Astrocyte of the cerebellum (primary cell): Measurements from ENCODE around the gene TRAM2.

Experiments used
- DNase-seq: peaks from one replicate; pipeline ENCODE4 v3.0.0-alpha.2; 2011; ENCODE audit warnings: low read depth
- H3K4me3 ChIP-seq: 2 replicates; pipeline ENCODE4 v1.5.1; 2011; ENCODE audit warnings: mild to moderate bottlenecking, low read depth, low read length, moderate library complexity
- CTCF ChIP-seq: IDR thresholded peaks from 2 replicates; pipeline ENCODE4 v1.5.1; 2012; ENCODE audit warnings: low read length, low read depth, moderate library complexity, mild to moderate bottlenecking; ENCODE audit errors: missing control alignments
- in situ Hi-C: cut with HindIII; loops from 2 replicates; pipeline ENCODE4 v1.10.0; 2017; ENCODE audit warnings: low sequenced_read_pairs

TRAM2 gene

DNA sequence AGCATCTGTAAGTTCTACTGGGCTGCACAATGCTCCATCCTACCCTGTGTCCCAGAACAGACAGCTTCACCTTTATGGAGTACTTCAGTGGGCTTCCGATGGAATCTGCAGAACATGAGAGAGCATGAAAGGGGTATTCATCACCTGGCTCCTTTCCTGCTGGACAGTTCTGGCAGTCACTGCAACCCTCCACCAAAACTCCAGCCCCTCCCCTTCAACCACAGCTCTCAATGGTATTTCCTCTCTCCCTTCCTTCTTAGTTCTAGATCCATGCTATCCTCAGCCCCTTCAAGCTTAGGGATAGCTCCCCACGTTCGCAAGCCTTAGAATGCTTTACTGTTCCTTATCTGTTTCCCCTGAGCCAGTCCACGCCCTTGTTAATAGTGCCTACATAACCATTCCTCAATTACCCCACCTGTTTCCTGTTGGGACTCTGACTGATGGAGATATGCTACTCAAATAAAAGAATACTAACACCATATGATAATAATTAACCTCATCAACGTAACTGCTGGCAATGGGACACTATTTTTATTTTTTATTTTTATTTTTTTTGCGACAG lies 26.8 kb downstream of the TRAM2 start:
- H3K4me3 ChIP-seq: no peak overlapping the region
- no peak for DNase-seq
- no peak for TF ChIP-seq CTCF
- in situ Hi-C loops: no loop called here

- H3K4me3 ChIP-seq: no peak overlapping the region
- no peak for TF ChIP-seq CTCF
- in situ Hi-C loops: loop anchor here (10.0 kb wide), 1 partner anchor 125 kb away; the partner anchor contains the start of gene EFHC1
- DNase-seq: no peak
These were observed 27.4 kb downstream of the TRAM2 start for GRCh38 chr6:52549428-52549827.

- in situ Hi-C loops: loop anchor here (10.0 kb wide), 1 partner anchor 124 kb away; the partner anchor contains the start of gene EFHC1
- no peak for DNase-seq
- no peak overlapping the region for H3K4me3 ChIP-seq
- no peak for TF ChIP-seq CTCF
These were observed 27.9 kb downstream of the TRAM2 start for GRCh38 chr6:52548999-52549398.

DNA sequence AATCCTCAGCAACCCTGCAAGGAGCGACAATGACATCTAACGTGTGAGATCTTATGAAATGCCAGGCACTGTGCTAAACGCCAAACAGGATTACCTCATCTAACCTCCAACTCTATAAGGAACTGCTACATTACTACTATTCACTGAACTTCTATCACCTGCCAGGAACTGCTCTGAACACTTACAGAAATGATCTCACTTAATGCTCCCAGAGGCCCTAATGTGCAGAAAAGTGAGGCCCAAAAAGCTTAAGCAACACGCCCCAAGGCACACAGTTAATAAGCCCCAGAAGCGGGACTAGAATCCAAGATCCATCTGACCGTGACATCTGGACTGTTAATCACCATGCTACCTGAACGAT lies 28.5 kb downstream of the TRAM2 start:
- no peak for DNase-seq
- no peak for TF ChIP-seq CTCF
- in situ Hi-C loops: loop anchor here (10.0 kb wide), 1 partner anchor 124 kb away; the partner anchor contains the start of gene EFHC1
- H3K4me3 ChIP-seq: no peak overlapping the region

GRCh38 chr6:52547647-52548352 lies 29.1 kb downstream of the TRAM2 start:
- H3K4me3 ChIP-seq: no peak overlapping the region
- in situ Hi-C loops: loop anchor here (10.0 kb wide), 1 partner anchor 123 kb away; the partner anchor contains the start of gene EFHC1
- TF ChIP-seq CTCF: no peak
- no peak for DNase-seq

GRCh38 chr6:52546678-52547077 lies 30.2 kb downstream of the TRAM2 start:
- no peak overlapping the region for H3K4me3 ChIP-seq
- in situ Hi-C loops: loop anchor here (10.0 kb wide), 1 partner anchor 122 kb away; the partner anchor contains the start of gene EFHC1
- DNase-seq: no peak
- no peak for TF ChIP-seq CTCF
